HFF-Myc (cell line): ENCODE results near the gene MPP2.

ENCODE experiments used
- DNase-seq: peaks from one replicate; pipeline ENCODE4 v3.0.0-alpha.2; 2011; ENCODE audit warnings: low read depth; ENCODE audit errors: extremely low read depth
- H3K4me3 ChIP-seq: replicated peaks from 2 replicates; pipeline ENCODE4 v1.5.1; 2011; ENCODE audit warnings: low read depth, mild to moderate bottlenecking, control low read depth, low read length
- CTCF ChIP-seq: IDR thresholded peaks from 2 replicates; pipeline ENCODE4 v1.5.1; 2012; ENCODE audit warnings: mild to moderate bottlenecking, low read depth, low read length, control low read depth; ENCODE audit errors: missing control alignments

The MPP2 gene

GRCh38 chr17:43950554-43950953 is 43.2 kb upstream of the MPP2 start:
- H3K4me3 ChIP-seq, result no peak overlapping the region
- no peak for TF ChIP-seq CTCF
- no peak for DNase-seq

GRCh38 chr17:43949781-43950180 is 42.4 kb upstream of the MPP2 start:
- no peak for TF ChIP-seq CTCF
- DNase-seq, result no peak
- no peak overlapping the region for H3K4me3 ChIP-seq

GRCh38 chr17:43946781-43947180 is 39.4 kb upstream of the MPP2 start:
- no peak for DNase-seq
- no peak for TF ChIP-seq CTCF
- H3K4me3 ChIP-seq, result no peak overlapping the region

GRCh38 chr17:43945074-43945829 is 37.9 kb upstream of the MPP2 start:
- H3K4me3 ChIP-seq, result no peak overlapping the region
- TF ChIP-seq CTCF, result no peak
- no peak for DNase-seq

GRCh38 chr17:43942051-43942685 is 34.8 kb upstream of the MPP2 start, which contains the start of gene PPY:
Gene PPY (minus strand): TSS chr17:43942476. CDS start chr17:43941654, 822 bp downstream.
- DNase-seq, result no peak

GRCh38 chr17:43940630-43941029 is 33.3 kb upstream of the MPP2 start:
- TF ChIP-seq CTCF, result peak; percentile 69
- no peak for DNase-seq

More at GRCh38 chr17:43942051-43942685, 34.8 kb upstream of the MPP2 start, which contains the start of gene PPY:
- no peak within 1 kb of the TSS for H3K4me3 ChIP-seq
- TF ChIP-seq CTCF, result no peak

More at GRCh38 chr17:43940630-43941029, 33.3 kb upstream of the MPP2 start:
- H3K4me3 ChIP-seq, result no peak overlapping the region
